Lower leg skin (tissue), 3 donors: ENCODE data around the gene CNTN4.

Experiments used
- CTCF ChIP-seq, 3 donors: fragments of 450-650 bp; IDR thresholded peaks; one replicate each; pipeline ENCODE4 v1.5.1; 2016; ENCODE audit warnings: antibody characterized with exemption in 3 of 3, mild to moderate bottlenecking in 3 of 3, moderate library complexity in 2 of 3
- POLR2A ChIP-seq, 2 donors: fragments of 450-650 bp; IDR thresholded peaks; one replicate each; pipeline ENCODE4 v1.6.1; 2016 to 2017; ENCODE audit warnings: antibody characterized with exemption in 2 of 2, mild to moderate bottlenecking in 1 of 2, moderate library complexity in 1 of 2

- TF ChIP-seq CTCF (IDR thresholded peaks at IDR 0.05) (no peak), POLR2A (IDR thresholded peaks at IDR 0.05) (no peak)
Measured at GRCh38 chr3:2166552-2166951, 67.9 kb downstream of the CNTN4 start.
